GM12878 (cell line): ENCODE results near the gene LETM1.

Experiments
- EZH2 ChIP-seq: IDR thresholded peaks from 2 replicates; pipeline ENCODE4 v1.6.1; 2012; ENCODE audit warnings: low read depth, mild to moderate bottlenecking, control low read depth, inconsistent platforms, low read length, borderline replicate concordance; ENCODE audit not compliant: control insufficient read depth
- MYC ChIP-seq: IDR thresholded peaks from 2 replicates; pipeline ENCODE4 v1.6.1; 2011; ENCODE audit warnings: mild to moderate bottlenecking, low read length, moderate library complexity, inconsistent platforms; ENCODE audit not compliant: insufficient read depth, insufficient replicate concordance, insufficient read length, severe bottlenecking
- POLR2AphosphoS2 ChIP-seq: IDR thresholded peaks from 2 replicates; pipeline ENCODE4 v1.6.1; 2011; ENCODE audit warnings: low read depth, mild to moderate bottlenecking, low read length, improper control_type of control experiment, moderate library complexity
- RCOR1 ChIP-seq: conservative IDR thresholded peaks from 2 replicates; pipeline ENCODE4 v1.6.1; 2012; ENCODE audit warnings: low read depth, low read length, improper control_type of control experiment
- SMC3 ChIP-seq: IDR thresholded peaks from 2 replicates; pipeline ENCODE4 v1.6.1; 2011; ENCODE audit warnings: low read length, improper control_type of control experiment, borderline replicate concordance
- TF ChIP-seq, protein P1 (sequence below), 3 experiments: IDR thresholded peaks in 2 of 3; conservative IDR thresholded peaks in 1 of 3; 2 replicates each; pipeline ENCODE4 v1.5.1; 2011; ENCODE audit warnings: low read depth in 3 of 3, low read length in 3 of 3, mild to moderate bottlenecking in 3 of 3, control low read depth in 2 of 3, moderate library complexity in 2 of 3, inconsistent platforms in 1 of 3, mixed read lengths in 1 of 3; ENCODE audit not compliant: control insufficient read depth in 2 of 3, insufficient read depth in 1 of 3; ENCODE audit errors: extremely low read depth in 1 of 3

DNA sequence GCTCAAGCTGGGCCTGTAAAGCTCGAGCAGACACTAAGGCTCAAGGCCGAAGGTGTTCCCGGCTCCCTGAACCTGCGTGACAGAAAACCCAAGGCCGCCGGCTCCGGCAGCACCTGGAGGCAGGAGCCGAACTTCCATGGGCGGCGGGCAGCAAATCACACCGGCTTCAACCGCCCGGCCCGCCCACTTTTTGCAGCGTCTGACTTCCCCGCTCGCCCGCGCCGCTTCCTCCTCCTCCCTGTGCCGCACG, 14.3 kb upstream of the LETM1 start:
- TF ChIP-seq POLR2AphosphoS2 (no peak), EZH2 (no peak), RCOR1 (no peak), MYC (no peak), SMC3 (no peak)
- TF ChIP-seq, protein P1, sequence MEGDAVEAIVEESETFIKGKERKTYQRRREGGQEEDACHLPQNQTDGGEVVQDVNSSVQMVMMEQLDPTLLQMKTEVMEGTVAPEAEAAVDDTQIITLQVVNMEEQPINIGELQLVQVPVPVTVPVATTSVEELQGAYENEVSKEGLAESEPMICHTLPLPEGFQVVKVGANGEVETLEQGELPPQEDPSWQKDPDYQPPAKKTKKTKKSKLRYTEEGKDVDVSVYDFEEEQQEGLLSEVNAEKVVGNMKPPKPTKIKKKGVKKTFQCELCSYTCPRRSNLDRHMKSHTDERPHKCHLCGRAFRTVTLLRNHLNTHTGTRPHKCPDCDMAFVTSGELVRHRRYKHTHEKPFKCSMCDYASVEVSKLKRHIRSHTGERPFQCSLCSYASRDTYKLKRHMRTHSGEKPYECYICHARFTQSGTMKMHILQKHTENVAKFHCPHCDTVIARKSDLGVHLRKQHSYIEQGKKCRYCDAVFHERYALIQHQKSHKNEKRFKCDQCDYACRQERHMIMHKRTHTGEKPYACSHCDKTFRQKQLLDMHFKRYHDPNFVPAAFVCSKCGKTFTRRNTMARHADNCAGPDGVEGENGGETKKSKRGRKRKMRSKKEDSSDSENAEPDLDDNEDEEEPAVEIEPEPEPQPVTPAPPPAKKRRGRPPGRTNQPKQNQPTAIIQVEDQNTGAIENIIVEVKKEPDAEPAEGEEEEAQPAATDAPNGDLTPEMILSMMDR (IDR thresholded peaks at IDR 0.05 in 2 of 3, conservative IDR thresholded peaks at IDR 0.05 in 1 of 3; ENCODE audit: control insufficient read depth in 2 of 3, extremely low read depth in 1 of 3, insufficient read depth in 1 of 3, low read depth in 3 of 3, low read length in 3 of 3), result no peak
